GM21528 (cell line): Measurements from ENCODE around the gene ALOXE3.
"Not testable (repeated sequence)": the region's sequence is repeated elsewhere in the genome, so short reads cannot be mapped to it uniquely, and the experiment has no call there.

ENCODE experiments used
- ATAC-seq: cut with Tn5 transposase; IDR thresholded peaks from one replicate; pipeline ENCODE4 v1.9.1; 2021; ENCODE audit warnings: mild to moderate bottlenecking, moderate library complexity; ENCODE audit not compliant: unreplicated experiment, low FRiP score

The ALOXE3 gene

GRCh38 chr17:8075081-8075480 is 43.2 kb downstream of the ALOXE3 start:
- no peak for ATAC-seq

- ATAC-seq = no peak
Observed at GRCh38 chr17:8074554-8074953, 43.8 kb downstream of the ALOXE3 start.

- no peak for ATAC-seq
Observed at GRCh38 chr17:8073627-8074484, 44.5 kb downstream of the ALOXE3 start.

GRCh38 chr17:8072729-8073461 is 45.4 kb downstream of the ALOXE3 start:
- no peak for ATAC-seq

GRCh38 chr17:8072341-8072728 is 46.0 kb downstream of the ALOXE3 start:
- ATAC-seq = no peak

- no peak for ATAC-seq
Observed at GRCh38 chr17:8071496-8071895, 46.8 kb downstream of the ALOXE3 start.

- no peak for ATAC-seq
Observed at GRCh38 chr17:8069587-8069860, 48.8 kb downstream of the ALOXE3 start.

GRCh38 chr17:8068736-8069586 is 49.4 kb downstream of the ALOXE3 start:
- ATAC-seq = no peak

- no peak for ATAC-seq
Observed at GRCh38 chr17:8067806-8068205, 50.5 kb downstream of the ALOXE3 start.

- ATAC-seq = no peak
Observed at GRCh38 chr17:8066841-8067775, 51.2 kb downstream of the ALOXE3 start.

GRCh38 chr17:8064561-8065019 is 53.7 kb downstream of the ALOXE3 start:
- ATAC-seq = no peak

GRCh38 chr17:8063761-8064534 is 54.4 kb downstream of the ALOXE3 start:
- ATAC-seq = no peak

GRCh38 chr17:8062807-8063483 is 55.4 kb downstream of the ALOXE3 start:
- ATAC-seq = no peak

- no peak for ATAC-seq
Observed at GRCh38 chr17:8062435-8062806, 55.9 kb downstream of the ALOXE3 start.

- ATAC-seq = not testable (repeated sequence)
Observed at GRCh38 chr17:8061851-8062250, 56.5 kb downstream of the ALOXE3 start.

GRCh38 chr17:8060274-8060673 is 58.0 kb downstream of the ALOXE3 start:
- ATAC-seq = no peak

- no peak for ATAC-seq
Observed at GRCh38 chr17:8059131-8059530, 59.2 kb downstream of the ALOXE3 start.

- no peak for ATAC-seq
Observed at GRCh38 chr17:8057691-8058114, 60.6 kb downstream of the ALOXE3 start.
